Cerebellar nuclear complex (tissue), 1 donor: ENCODE results near the gene CYP2W1.

ENCODE experiments used
- DNase-seq, 2 experiments: peaks; one replicate each; lab custom pipeline; 2025; lab: John Stamatoyannopoulos, UW

Gene CYP2W1

DNA sequence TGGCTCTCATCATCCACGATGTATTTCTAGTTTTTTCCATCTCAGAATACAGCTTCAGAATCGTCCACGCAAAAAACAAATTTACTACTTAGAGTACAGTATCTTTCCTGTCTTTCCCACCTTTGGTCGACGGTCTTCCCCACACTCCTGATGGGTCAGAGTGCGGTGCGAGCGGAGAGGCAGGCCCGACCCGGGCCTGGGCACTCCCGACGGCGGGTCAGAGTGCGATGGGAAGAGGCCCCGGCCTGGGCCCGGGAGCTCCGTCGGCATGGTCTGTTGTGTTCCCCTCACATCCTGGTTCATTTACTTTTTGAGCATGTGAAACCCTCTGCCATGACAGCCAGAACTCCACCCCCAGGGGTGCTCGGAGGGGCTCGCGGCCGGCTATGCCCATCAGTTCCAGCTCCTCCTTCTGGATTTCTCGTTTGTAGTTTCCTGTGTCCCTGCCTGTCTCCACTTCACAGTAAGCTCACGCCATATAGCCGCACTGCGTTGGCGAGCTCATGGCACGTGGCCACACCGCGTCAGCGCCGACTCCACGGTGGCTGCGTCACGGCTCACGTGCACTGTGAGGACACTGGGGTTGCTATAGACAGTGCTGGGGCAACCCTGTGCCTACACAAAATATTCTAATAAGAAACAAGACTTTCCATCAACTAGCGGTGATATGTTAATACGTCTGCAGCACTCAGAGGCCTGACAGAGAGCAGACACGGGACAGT, 15.5 kb upstream of the CYP2W1 start:
- no peak for DNase-seq

DNA sequence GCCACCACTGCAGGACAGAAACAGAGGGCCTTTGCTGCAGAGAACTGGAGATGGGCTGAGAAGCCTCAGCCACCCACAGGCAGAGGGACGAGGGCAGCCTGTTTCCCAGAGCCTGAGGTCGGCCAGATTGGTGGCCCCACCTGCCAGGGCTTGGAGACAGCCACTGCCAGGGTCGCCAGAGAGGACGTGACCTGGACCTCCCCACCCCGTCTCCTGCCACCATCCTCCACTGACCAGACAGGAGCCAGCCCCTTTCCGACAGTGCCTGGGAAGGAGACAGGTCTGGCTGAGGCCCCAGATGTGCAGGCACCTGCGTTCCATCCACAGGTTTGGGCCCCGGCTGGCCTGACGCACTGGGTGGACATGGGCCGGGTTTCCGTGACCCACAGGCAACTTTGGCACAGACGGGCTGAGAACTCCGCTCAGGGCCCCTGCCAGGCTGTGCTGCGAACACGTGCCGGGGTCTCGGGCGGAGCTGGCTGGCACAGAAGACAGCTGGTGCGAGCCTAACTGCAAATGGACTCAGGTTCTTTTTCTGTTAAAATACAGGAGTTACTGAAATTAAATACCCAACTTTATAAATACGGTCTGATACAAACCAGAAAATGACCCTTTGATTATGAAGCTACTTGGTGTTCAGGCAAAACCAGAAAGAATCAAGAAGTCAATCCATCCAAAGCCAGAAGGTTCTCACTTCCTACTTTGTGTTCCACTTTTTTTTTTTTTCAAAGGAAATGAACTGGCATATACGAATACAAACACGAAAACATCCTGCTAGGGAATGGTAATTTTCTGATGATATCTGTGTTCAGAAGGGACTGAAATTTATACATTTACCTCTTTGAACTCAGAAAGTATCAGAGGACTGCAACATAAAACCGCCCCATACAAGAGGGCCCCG, 14.5 kb upstream of the CYP2W1 start:
- no peak for DNase-seq

DNA sequence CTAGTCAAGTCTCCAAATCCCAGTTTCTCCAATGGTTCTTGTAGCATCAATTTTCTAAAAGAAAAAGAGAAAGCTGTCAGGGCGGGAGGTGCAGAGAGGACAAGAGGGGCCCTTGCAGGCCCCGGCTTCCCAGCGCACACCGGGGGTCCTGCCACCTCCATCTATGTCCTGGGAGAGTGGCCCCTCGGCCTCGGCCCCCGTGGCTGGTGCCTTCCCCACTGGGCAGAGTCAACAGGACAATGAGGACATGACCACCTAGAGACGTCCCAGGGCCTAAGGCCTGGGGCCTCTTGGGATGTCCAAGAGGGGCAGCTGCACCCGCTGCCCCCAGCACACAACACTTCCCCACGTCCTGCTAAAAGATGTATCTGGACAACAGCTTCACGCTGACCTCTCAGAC, 13.6 kb upstream of the CYP2W1 start:
- DNase-seq = no peak

GRCh38 chr7:970744-971143, 12.2 kb upstream of the CYP2W1 start:
- DNase-seq = no peak

- no peak for DNase-seq
Measured at GRCh38 chr7:972110-972509, 10.9 kb upstream of the CYP2W1 start.

DNA sequence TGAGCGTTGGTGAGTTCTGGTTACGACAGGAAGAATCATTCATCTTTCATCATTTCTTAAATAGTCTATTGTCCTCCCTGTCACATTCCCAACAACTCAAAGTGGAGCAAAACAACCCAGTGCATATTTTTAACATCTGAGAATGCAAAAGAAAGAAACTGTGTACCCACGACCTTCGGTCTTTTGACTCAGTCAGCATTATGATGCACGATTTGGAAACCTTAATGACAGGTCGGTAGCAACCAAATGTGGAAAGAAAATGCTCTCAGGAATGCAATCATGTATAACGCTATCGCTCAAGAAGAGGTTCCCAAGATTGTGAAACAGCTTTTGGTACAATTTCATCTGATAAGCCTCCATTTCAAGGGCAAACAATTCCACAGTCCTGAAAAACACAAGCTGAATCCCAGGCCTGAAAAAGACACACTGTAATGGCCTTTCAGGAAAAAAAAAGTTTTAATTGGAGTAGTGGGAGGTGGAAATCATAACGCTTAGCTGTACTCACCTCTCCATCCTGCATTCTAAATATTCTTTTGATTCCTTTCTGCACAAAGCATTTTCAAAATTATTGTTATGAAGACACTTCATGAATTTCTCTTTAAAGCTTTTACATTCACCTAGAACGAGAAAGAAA, 10.2 kb upstream of the CYP2W1 start:
- no peak for DNase-seq

GRCh38 chr7:973312-973711, 9.7 kb upstream of the CYP2W1 start:
- no peak for DNase-seq

DNA sequence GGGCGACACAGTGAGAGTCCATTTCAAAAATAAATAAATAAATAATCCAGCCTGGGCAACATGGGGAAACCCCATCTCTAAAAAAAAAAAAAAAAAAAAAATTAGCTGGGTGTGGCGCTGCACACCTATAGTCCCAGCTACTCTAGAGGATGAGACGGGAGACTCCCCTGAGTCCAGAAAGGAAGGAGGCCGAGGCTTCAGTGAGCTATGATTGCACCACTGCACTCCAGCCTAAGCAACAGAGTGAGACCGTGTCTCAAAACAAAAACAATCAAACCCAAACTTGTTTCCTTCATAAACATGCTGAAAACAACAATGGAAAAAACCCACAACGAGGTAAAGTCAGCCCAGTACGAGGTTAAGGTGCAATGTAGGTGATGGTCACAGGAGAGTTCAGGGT, 8.8 kb upstream of the CYP2W1 start:
- DNase-seq = no peak

DNA sequence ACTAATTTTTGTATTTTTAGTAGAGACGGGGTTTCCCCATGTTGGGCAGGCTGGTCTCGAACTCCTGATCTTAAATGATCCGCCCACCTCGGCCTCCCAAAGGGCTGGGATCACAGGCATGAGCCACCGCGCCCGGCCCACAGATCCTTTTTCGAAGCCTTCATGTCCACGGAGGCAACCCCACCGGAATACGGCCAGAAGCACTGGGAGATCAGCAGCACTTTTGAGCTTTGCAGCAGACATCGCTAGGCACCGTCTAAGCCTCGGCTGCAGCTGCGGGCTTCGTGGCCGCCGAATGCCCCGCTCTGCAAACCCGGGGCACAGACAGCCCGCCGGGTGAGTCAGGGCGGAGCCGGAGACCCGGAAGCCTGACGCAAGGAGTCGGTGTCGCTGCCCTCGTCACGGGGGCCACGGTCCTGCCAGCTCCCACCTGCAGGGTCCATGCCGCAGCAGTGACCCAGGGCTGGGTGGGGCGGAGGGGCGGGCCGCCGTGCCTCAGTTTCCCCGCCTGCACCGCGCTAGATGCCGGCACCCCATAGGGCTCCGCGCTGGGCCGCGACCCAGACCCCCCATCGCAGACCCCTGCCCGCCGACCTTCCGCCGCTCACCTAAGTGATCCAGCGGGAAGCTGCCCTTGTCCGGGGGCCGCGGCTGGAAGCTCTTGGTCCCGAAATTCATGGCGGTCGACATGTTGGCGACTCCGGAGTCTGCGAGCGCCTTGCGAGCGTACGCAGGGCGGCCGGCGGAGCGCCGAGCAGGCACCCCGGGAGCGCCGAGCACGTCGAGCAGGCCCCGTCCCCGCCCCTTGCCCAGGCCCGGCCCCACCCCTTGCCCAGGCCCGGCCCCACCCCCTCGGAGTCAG, 7.9 kb upstream of the CYP2W1 start, which contains the start of gene COX19:
Gene COX19, minus strand, starts transcription at position 730 of the 862 bp plus-strand sequence. Its CDS starts 40 bp downstream, at position 690.
- peak in 1 of 2 experiments; percentile 38 for DNase-seq

GRCh38 chr7:975702-976473, 7.1 kb upstream of the CYP2W1 start:
- DNase-seq = no peak

- DNase-seq = no peak
Measured at GRCh38 chr7:976901-977325, 6.1 kb upstream of the CYP2W1 start.

- no peak for DNase-seq
Measured at GRCh38 chr7:977326-978048, 5.5 kb upstream of the CYP2W1 start.

GRCh38 chr7:978049-978346, 5.0 kb upstream of the CYP2W1 start:
- DNase-seq = no peak

- no peak for DNase-seq
Measured at GRCh38 chr7:978416-979091, 4.4 kb upstream of the CYP2W1 start.

DNA sequence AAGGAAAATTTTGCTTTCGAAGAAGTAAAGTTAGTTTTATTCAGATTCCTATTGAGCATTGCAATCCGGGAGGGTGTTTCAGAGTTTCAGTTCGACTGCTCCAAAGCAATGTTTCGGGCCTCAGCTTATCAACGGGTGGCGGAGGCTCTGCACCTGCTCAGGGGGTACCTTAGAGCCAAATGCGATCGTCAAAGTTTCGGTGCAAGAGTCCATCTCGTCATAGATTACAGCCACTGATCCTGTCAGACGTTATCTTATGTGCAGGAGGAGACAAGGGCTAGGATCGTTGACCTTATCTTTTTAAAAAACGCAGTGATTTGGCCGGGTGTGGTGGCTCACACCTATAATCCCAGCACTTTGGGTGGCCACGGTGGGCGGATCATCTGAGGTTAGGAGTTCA, 3.8 kb upstream of the CYP2W1 start:
- no peak for DNase-seq

DNA sequence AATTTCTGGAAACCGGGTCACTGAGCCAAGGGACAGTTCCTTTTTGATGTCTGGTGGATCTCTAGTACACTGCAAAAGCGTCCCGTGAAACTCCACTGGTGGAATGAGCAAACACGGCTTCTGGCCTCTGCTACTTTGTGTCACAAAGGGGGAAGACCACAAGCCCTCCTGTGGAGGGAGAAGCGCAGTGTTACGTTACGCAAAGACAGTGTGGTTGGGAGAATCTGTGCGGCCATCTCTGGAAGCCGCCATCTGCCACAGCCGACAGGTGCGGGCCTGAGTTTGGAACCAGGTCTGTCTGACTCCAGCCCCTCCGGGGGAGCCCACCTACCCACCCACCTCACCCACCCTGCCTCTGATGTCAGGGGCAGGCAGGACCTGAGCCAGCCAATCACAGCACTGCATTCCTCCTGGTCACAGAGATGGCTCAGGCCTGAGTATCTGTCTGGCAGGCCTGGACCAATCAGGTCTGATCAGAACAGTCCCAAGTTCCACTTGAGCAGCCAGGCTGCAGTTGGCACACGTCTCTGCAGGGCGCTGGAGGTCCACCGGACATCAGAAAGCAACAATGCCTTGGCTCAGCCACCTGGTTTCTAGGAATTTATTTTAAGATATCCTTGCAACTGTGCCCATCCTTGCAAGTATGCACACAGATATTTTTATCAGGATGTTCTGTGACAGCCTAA, 3.0 kb upstream of the CYP2W1 start:
- no peak for DNase-seq

GRCh38 chr7:981793-982510, 1.0 kb upstream of the CYP2W1 start:
- DNase-seq = no peak

DNA sequence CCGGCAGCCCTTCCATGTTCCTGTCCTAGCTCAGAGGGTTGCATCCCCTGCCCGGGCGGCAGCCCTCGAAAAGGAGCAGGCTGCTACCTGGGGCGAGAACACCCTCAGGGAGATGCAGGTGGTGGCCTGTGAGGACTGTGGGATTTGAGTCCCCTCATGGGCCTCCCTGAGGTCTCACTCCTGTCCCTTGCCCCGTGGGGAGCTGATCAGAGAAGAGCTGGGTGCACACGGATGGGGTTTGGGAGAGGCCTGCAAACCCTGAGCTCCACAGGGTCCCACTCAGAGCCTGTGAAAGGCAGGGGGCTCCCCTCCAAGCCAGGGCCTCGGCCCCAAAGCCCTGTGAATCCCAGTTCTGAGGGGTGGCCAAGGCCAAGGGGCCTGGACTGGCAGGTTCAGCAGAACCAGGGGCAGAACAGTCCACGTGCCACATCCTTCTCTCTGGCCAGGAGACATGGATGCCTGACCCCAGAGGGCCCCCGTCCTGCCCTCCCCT, 424 bp upstream of the CYP2W1 start:
- no peak for DNase-seq
